Measurements from ENCODE around the gene RTL10. TPM values are rescaled to one million over a fixed set of nuclear protein-coding genes. Genes with fewer than 3 reads are reported as not detected.

Gene RTL10
- total and polyA plus RNA-seq, 2 of the 13 experiments (the other 11 are each of a cell fraction or from before 2014, with no cell fraction given), result 14.1 to 15.8 TPM

- 0 out of 2 replicates have a peak, but pooled peaks have one; percentile 3 for TF ChIP-seq ZBTB21 (CRISPR knock-in tag; IDR thresholded peaks at IDR 0.05)
- no peak; the same call in 1 of the 2 replicates for TF ChIP-seq ZBTB44 (CRISPR knock-in tag; IDR thresholded peaks at IDR 0.05)
- TF ChIP-seq ZNF205 (CRISPR knock-in tag; IDR thresholded peaks at IDR 0.05), result peak; percentile 43; the same call in 1 of the 2 replicates
- TF ChIP-seq NONO (IDR thresholded peaks at IDR 0.05), result no peak
- TF ChIP-seq NONO (CRISPR knock-in tag; conservative IDR thresholded peaks at IDR 0.05), result peak; percentile 94
- no peak for TF ChIP-seq PHF20 (CRISPR knock-in tag; IDR thresholded peaks at IDR 0.05)
- TF ChIP-seq, protein P1, sequence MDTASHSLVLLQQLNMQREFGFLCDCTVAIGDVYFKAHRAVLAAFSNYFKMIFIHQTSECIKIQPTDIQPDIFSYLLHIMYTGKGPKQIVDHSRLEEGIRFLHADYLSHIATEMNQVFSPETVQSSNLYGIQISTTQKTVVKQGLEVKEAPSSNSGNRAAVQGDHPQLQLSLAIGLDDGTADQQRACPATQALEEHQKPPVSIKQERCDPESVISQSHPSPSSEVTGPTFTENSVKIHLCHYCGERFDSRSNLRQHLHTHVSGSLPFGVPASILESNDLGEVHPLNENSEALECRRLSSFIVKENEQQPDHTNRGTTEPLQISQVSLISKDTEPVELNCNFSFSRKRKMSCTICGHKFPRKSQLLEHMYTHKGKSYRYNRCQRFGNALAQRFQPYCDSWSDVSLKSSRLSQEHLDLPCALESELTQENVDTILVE (CRISPR knock-in tag; IDR thresholded peaks at IDR 0.05), result peak; percentile 21; the same call in 1 of the 2 replicates
- TF ChIP-seq DNMT3B (CRISPR knock-in tag; conservative IDR thresholded peaks at IDR 0.05), result peak; percentile 58; the same call in 1 of the 2 replicates
- 0 out of 2 replicates have a peak, but pooled peaks have one; percentile 82 for TF ChIP-seq ZNF446 (CRISPR knock-in tag; IDR thresholded peaks at IDR 0.05)
- peak; percentile 76 for TF ChIP-seq RBM39 (IDR thresholded peaks at IDR 0.05; ENCODE audit: low read depth, low read length, poor library complexity, severe bottlenecking)
- TF ChIP-seq ISX (CRISPR knock-in tag; conservative IDR thresholded peaks at IDR 0.05), result peak; percentile 67; the same call in 1 of the 2 replicates
- TF ChIP-seq ZNF142 (CRISPR knock-in tag; IDR thresholded peaks at IDR 0.05), result 0 out of 2 replicates have a peak, but pooled peaks have one; percentile 33
- TF ChIP-seq NFKBIZ (CRISPR knock-in tag; IDR thresholded peaks at IDR 0.05), result peak; percentile 20; the same call in 1 of the 2 replicates
- TF ChIP-seq FOXA1 (IDR thresholded peaks at IDR 0.05), result no peak
- TF ChIP-seq FOXA1 (CRISPR knock-in tag; IDR thresholded peaks at IDR 0.05), result peak; percentile 4; the same call in 1 of the 2 replicates
- 0 out of 2 replicates have a peak, but pooled peaks have one; percentile 73 for TF ChIP-seq ZNF232 (CRISPR knock-in tag; IDR thresholded peaks at IDR 0.05; ENCODE audit: borderline replicate concordance)
- TF ChIP-seq ZNF274 (CRISPR knock-in tag; IDR thresholded peaks at IDR 0.05), result peak; percentile 94; the same call in 1 of the 2 replicates
- TF ChIP-seq BCL6 (CRISPR knock-in tag; IDR thresholded peaks at IDR 0.05), result peak; percentile 57
- peak; percentile 45 for TF ChIP-seq AGO1 (IDR thresholded peaks at IDR 0.05; ENCODE audit: low read depth, low read length, poor library complexity, severe bottlenecking)
- peak; percentile 75 for TF ChIP-seq ZFY (CRISPR knock-in tag; IDR thresholded peaks at IDR 0.05)
- TF ChIP-seq ZSCAN9 (CRISPR knock-in tag; IDR thresholded peaks at IDR 0.05; ENCODE audit: borderline replicate concordance), result no peak; the same call in 1 of the 2 replicates
Observed at GRCh38 chr22:19854778-19855503, at the start of gene RTL10, which contains the start of gene GNB1L (continued).

Data from HepG2 (cell line).